CD4-positive, alpha-beta T cell treated with Interleukin-15 for 4 hours (primary cell): ENCODE results near the gene SFXN2.
"Not testable (repeated sequence)": the region's sequence is repeated elsewhere in the genome, so short reads cannot be mapped to it uniquely, and the experiment has no call there.

ENCODE experiments used
- DNase-seq: peaks from one replicate; pipeline ENCODE4 v3.0.0-alpha.2; 2020; ENCODE audit warnings: low spot score

Gene SFXN2

DNA sequence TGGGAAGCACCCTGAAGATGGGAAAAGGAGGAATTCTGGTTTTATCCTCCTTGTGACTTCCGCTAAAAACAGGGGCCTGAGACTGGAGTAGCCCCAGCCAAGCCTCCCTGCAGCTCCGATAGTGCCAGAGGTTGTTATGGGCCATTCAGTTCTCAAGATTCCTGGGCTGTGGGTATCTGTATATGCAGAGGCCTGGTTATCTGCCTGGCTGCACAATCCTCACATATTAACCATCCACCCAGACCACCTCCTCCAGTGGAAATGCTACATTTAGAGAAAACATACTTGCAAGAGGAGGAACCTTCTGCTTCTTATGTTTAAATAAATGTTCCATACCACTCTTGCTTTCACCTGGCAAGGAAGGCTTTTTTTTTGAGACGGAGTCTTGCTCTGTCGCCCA lies 34.8 kb upstream of the SFXN2 start:
- DNase-seq, result no peak

DNA sequence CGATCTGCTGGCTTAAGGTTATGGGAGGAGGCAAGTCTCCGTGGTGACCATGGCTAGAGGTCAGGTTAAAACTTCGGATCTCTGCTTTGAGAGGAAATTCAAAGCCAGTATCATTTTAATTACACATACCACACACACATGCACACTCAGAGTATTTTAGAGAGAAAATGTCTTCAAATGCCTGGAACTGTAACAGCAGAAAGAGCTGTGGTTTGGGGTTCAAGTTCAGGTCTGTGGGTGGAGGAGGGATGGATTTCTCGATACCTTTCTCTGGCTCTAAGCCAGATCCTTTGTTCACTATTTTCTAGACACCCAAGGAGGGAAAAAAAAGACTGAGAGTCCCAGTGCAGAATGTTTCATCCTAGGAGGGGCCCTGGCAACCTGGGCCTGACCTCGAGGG lies 32.7 kb upstream of the SFXN2 start:
- DNase-seq, result no peak

DNA sequence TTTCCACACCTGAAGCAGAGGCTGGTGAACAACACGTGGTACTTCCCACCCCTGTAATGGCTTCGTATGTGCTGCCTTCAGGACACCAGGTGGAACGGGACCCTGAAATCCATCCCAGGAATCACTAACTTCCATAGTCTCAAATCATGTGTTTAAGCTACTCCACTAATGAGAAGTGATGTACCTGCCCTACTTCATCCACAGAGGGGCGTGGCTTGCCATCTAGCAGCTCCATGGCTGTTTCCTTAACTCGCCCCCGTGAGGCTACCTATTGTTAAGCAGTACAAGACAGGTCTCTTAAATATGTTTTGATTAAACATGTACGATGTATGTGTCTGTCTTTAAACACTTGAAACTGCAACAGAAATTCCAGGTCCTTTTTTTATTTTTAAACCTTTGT lies 32.0 kb upstream of the SFXN2 start:
- no peak for DNase-seq

DNA sequence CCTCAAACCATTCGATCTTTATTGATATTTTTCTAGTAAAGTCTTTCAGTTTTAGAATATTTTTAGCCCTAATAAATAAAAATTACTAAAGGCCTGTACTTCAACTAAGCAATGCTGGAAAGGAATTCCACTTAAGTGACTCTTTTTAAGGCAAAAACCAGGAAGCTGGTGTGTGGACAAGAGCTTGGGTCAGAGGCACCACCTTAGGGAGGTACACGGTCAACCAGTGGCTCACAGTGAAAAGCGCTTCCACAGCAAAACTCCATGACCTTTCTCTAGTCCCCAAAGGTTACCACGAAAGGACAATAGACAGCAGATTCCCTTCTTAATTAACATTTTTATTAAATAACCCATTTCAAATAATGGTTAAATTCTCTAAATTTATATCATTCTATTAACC lies 31.5 kb upstream of the SFXN2 start:
- no peak for DNase-seq

DNA sequence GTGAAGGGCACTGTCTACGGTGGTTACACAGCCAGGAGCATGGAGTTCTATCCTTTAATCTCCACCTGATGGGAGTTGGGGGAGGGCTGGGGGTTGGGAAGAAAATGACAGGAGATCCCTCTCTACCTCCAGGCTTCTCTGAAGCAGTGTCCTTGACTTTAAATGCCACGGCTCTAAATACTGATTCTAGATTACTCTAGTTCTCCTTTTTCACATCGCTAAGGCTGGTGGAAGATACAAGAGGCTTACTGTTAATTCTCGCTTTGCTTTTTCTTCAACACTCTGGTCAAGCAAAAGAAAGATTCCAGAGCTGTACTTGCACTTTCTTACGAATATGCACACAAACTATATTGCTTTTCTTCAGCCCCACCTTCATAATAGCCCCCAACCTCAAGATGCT lies 30.7 kb upstream of the SFXN2 start:
- DNase-seq, result no peak

DNA sequence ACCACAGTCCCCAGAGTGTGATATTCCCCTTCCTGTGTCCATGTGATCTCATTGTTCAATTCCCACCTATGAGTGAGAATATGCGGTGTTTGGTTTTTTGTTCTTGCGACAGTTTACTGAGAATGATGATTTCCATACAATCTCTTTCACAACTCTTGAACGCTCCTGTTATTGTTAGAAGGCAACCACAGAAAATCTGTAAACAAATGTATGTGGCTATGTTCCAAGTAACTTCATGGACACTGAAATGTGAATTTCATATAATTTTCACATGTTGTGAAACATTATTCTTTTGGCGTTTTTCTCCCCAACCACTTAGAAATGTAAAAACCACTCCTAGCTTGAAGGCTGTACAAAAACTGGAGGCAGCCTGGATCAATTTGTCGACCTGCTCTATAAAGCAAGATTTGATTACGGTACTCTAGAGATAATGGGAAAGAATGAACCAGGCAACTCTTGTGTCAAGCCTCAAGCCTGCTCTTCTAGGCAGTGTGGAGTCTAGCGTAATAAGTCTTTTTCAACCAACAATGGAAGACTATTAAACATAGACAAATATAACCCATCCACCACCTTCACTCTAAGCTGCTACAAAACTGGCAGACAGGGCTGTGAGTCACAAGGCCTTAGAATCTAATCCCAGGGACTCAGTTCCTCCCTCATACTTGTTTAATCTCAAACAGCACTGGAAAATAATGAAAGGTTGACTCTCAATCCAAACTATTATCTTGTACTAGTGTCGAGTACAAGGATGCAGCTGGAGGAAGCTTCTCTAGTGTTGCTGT lies 23.0 kb upstream of the SFXN2 start:
- no peak for DNase-seq

DNA sequence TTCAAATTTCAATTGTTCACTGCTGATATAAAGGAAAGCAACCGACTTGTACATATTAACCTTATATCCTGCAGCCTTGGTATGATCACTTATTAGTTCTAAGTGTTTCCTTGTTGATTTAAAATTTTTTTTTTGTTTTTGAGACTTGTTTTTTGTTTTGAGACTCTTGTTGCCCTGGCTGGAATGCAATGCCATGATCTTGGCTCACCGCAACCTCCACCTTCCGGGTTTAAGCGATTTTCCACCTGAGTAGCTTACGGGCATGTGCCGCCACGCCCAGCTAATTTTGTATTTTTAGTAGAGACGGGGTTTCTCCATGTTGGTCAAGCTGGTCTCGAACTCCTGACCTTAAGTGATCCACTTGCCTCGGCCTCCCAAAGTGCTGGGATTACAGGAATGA lies 19.0 kb upstream of the SFXN2 start:
- DNase-seq, result not testable (repeated sequence)

DNA sequence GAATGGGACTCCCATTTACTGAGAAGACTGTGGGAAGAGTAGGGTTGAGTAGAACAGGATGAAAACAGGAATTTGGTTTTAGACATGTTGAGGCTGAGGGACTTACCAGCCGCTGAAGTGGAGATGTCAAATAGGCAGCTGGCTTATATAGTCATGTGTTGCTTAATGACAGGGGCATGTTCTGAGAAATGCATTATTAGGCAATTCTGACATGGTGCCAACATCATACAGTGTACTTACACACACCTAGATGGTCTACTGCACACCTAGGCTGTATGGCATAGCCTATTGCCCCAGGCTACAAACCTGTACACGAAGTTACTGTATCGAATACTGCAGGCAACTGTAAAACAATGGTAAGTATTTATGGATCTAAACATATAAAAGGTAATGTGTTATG lies 17.7 kb upstream of the SFXN2 start:
- DNase-seq, result no peak

DNA sequence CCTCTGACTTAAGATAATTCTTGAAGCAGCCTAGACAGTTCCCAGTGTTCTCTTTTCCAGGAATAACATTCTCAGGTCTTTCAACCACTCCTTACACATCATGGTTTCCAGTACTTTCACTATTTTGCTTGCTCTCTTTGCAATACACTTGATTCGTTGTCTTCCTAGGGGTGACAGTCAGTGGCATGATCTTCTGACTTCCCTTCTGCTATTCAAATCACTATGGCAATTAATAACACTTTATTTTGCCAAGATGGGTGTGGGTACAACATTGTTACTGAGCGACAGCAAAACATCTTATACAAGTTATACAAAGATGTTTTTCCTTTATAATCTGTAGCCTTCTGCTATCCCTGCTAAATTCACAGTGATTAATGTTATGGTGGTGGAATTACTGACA lies 15.5 kb upstream of the SFXN2 start:
- no peak for DNase-seq

DNA sequence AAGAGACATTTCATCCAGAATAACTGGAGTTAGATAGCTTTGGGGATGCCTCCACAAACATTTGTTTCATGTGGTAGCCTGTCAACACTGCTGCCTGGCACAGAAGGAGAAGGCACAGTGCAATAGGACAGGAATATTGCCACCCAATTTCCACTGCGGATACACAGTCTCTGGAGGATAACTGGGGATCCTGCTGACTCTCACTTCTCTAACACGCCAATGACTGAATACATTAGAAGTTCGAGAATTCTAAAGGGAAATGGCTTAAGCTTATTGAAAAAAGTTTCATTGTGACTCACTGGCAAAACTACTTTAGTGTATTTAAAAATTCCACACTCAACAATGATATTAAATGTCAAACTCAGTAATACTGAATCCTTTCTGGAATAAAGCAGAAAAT lies 13.2 kb upstream of the SFXN2 start:
- DNase-seq, result no peak

DNA sequence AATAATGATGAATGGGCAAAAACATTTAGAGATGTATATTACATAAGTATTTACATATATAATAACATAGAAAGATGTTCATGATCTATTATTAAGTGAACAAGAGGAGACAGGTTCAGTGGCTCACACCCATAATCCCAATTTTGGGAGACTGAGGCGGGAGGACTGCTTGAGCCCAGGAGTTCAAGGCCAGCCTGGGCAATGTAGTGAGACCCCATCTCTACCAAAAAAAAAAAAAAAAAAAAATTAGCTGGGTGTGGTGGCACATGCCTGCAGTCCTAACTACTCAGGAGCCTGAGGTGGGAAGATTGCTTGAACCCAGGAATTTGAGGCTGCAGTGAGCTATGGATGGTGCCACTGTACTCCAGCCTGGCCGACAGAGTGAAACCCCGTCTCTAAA lies 12.6 kb upstream of the SFXN2 start:
- no peak for DNase-seq

DNA sequence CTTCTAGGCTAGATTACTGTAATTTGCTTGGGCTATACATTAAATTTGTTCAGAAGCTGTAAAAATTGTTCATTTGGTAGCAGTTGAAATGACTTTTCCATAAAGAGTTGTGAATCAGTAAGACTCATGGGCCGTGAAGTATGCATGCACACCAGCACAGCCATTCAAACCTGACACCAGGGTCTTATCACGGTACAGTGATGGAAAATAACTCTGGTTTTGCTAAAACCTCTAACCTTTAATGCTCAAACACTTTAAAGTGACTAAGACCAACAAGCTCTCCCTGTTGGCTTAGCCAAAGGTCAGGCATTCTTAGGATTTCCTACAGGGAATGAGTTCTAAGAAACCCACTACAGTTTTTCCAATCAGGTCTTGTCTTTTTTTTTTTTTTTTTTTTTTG lies 11.7 kb upstream of the SFXN2 start:
- DNase-seq, result no peak

DNA sequence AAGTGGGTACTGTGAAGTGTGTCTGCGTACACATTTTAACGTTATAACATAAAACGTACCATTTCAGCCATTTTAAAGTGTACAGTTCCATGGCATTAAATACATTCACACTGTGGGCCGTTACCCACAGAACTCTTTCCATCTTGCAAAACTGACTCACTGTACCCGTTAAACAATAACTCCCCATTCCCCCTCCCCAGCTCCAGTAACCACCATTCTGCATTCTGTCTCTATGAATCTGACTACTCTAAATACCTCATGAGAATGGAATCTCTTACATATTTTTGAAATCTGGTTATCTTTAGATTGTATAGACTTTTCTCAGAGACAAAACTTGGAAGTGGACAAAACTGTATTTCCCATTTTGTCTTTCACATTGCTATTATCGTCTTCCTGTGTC lies 9.5 kb upstream of the SFXN2 start:
- DNase-seq, result no peak

DNA sequence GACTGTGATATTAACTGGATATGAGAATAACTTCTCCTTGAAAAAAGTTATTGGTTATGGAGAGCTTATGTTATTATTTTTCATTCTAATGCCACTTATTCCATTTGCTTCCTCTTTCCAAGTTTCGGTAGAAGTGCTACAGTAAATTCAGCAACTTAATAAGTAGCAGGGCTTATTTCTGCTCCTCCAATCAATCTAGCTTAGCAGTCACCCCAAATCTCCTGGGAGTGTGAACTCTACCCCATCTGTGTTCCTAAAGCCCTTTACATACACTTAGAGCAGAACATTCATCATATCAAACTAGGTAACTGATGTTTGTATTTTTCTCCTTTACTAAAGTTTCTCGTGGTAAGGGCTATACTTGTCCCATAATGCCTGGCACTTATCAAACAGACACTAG lies 8.9 kb upstream of the SFXN2 start:
- no peak for DNase-seq

DNA sequence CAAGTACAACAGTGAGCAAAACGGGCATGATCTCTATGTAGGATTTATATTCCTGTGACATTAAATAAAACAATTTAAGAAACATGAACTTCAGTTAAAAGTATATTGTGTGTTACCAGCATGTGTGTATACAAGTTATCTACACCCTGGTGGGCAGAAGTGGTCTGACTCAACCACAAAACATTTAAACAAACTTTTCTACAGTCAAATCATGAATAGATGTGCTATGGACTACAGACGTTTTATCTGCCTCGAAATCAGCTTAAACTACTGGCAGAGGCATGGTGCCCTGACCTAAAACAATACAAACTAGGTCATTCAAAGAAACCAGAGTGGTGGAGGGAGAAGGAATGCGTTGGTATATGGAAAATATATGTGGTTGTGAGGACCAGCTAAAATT lies 3.8 kb upstream of the SFXN2 start:
- no peak for DNase-seq

DNA sequence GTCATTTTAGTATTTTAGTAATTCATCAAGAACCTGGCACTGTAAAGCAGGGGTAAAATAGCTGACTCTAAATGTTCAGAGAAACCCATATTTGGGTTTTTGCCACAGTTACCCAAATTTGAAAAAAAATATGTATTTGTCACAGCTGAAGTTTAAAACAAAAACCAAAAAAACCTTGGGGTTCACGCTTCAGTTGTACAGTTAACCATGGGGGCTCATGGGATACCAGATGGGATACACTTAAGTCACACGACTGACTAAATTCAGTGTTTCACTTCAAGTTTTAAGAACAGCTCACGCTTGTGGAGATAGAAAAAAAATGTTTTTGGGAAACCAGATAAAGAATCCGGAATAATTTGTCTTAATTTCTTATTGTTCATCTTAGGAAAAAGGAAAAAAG lies 2.3 kb upstream of the SFXN2 start:
- DNase-seq, result no peak

DNA sequence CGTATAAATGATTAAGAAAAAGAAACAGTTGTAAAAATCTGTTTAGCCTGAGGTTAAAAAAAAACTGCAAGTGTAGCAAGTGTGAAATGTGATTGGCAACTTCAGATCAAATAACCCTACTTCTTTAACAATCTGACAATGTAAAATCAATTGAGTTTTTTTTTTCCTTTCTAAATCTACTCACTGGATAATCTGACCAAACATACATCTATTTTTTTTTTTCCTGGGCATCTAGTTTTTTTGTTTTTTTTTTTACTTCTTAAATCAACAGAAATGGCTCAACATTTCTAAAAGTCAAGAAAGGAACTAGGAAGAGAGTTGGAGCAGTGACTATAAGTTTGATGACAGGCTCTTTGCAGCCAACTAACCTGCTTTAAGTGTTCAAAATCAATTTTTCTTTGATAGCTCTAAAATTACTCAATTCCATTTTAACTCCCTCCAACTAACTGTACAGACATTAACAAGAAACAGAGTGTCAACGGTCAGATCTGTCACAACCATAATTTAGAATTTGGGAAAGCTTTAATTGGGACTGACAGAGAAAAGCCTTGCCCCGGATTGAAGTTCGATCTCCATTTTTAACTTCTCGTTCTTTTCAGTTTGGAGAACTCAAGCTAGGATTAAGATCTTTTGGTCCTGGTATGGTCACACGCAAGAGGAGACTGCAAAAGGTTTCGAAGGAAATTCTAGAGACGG lies 1.4 kb upstream of the SFXN2 start:
- no peak for DNase-seq

DNA sequence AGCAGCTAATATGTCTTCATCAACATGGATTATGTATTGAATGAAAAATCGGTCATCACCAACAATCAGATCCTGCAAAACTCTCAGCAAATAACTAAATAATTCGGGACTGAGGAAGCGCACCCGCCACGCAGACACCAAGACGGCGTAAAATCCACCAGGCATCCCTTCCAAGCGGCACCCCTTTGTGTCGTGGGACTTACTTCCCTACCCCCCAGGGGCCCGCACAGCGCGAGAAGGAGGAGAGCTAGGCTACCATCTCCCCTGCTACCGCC lies 960 bp upstream of the SFXN2 start:
- DNase-seq, result no peak

DNA sequence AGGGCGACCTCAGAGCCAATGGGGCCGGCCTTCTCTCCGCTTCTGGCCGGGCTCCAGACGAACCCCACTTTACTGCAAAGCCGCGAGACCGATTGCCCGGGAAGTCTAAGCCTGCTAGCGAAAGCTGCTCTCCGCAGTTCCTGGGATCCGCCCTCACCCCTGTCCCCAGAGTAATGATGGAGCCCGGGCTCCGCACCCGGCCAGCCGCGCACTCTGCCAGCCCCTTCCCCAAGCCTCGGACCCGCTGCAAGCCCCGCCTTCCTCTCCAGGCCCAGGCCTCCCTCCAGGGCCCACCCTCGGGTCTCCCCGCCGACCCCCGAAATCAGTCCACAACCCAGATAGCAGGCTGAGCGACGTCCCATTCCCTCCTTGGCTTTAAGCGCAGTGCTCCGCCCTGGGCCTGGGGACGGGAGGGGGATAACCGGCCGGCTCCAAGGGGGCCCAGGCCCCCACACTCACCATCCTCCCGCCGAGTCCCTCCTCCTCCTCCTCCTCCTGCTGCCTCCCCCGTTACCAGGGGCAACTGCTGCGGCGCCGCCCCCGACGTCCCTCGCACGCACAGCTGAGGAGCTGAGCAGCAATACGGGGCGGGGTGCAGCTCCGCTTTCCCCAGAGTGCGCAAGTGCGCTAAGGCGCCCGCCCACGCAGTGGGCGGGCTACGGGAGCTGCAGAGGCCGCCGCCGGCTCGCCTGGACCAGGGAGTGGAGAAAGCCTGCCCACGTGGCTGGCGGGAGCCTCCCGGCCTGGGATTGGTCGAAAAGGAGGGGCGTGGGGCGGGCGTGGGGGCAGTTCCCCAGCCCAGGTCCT lies 419 bp upstream of the SFXN2 start, which contains the start of gene ARL3:
Gene ARL3, minus strand, starts transcription at position 584 of the 807 bp plus-strand sequence. Its CDS starts 122 bp downstream, at position 462.
- DNase-seq, result peak; percentile 95

DNA sequence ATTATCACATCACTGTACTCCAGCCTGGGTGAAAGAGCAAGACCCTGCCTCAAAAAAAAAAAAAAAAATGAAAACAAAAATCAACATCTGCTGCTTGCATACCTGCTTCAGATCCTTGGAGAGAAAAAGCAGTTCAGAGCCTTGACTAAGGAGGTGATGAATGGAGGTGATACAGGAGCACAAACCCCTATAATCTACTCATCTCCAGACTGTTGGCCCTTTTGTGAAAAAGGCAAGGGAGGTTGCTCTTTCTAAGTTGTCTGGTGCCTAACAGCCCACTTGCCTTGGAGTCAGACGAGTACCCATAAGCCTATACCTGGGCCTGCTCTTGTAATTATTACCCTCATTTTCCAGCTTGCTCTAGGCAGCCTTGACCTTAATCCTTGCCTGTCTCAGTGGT lies 1.4 kb downstream of the SFXN2 start:
- no peak for DNase-seq

DNA sequence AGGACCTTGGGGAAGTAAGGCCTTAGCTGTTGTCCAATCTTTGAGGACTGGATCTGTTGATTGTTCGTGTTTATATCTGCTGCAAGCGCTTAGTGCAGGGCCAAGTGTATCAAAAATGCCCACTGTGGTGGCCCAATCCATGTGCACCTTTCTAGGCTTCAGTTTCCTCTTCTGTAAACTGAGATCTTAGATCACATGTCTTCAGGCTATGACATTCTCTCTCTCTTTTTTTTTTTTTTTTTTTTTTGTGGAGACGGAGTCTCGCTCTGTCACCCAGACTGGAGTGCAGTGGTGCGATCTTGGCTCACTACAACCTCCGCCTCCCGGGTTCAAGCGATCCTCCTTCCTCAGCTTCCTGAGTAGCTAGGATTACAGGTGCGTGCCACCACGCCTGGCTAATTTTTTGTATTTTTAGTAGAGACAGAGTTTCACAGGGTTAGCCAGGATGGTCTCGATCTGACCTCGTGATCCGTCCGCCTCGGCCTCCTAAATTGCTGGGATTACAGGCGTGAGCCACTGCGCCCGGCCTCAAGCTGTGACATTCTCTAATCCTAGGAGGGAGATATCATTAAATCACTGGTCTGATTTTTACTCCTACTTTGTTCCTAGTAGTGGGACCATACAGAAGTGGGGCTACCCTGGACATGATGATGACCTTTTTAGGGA lies 2.6 kb downstream of the SFXN2 start:
- DNase-seq, result not testable (repeated sequence)

DNA sequence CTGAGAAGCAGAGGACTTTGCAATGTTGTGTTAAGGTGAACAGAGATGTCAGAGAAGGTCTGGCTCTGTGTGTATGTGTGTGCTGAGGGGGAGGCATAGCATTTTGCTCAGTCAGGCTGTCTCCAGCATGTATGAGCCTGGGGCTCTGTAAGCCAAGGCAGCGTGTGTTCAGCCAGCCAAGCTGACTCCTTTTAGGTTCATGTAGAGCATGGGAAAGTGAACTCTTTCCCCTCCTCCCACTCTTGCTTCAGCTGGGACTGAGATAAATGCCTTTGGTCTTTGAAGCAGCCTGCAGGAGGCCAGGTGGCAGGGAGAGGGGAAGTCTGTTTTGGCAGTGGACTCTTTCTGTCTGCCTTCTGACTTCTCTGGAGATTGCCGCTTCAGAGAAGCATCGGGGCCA lies 3.8 kb downstream of the SFXN2 start:
- DNase-seq, result no peak

DNA sequence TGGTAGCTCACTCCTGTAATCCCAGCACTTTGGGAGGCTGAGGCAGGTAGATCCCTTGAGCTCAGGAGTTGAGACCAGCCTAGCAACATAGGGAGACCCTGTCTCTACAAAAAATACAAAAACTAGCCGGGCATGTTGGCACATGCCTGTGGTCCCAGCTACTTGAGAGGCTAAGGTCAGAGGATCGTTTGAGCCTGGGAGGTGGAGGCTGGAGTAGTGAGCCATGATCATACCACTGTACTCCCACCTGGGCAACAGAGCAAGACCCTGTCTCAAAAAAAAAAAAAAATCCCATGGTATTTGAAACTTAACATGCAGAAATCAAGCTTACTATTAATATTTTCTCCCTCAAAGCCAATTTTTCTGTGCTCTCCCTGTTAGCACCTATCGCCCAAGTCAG lies 5.9 kb downstream of the SFXN2 start:
- DNase-seq, result no peak
